ENCODE data around the gene GPR35.

- TF ChIP-seq, protein P1, sequence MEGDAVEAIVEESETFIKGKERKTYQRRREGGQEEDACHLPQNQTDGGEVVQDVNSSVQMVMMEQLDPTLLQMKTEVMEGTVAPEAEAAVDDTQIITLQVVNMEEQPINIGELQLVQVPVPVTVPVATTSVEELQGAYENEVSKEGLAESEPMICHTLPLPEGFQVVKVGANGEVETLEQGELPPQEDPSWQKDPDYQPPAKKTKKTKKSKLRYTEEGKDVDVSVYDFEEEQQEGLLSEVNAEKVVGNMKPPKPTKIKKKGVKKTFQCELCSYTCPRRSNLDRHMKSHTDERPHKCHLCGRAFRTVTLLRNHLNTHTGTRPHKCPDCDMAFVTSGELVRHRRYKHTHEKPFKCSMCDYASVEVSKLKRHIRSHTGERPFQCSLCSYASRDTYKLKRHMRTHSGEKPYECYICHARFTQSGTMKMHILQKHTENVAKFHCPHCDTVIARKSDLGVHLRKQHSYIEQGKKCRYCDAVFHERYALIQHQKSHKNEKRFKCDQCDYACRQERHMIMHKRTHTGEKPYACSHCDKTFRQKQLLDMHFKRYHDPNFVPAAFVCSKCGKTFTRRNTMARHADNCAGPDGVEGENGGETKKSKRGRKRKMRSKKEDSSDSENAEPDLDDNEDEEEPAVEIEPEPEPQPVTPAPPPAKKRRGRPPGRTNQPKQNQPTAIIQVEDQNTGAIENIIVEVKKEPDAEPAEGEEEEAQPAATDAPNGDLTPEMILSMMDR (conservative IDR thresholded peaks at IDR 0.05 in 1 of 2, IDR thresholded peaks at IDR 0.05 in 1 of 2; ENCODE audit: low read depth in 1 of 2, low read length in 2 of 2): no peak
- no peak for TF ChIP-seq EZH2 (IDR thresholded peaks at IDR 0.05; ENCODE audit: low read length, missing control alignments)
Observed at GRCh38 chr2:240576436-240577205, 48.7 kb upstream of the GPR35 start.
